Karpas-422 (cell line): ENCODE measurements around the gene TBCEL. TPM values are rescaled to one million over a fixed set of nuclear protein-coding genes. Genes with fewer than 3 reads are reported as not detected.
A peak's percentile ranks its signal among the peaks of the same experiment; 100 is the strongest.

Source experiments
- DNase-seq: peaks from one replicate; pipeline ENCODE4 v3.0.0-alpha.2; 2015
- H2AFZ ChIP-seq: fragments of 200-600 bp; sonication (generic); 2 replicates; pipeline ENCODE4 v1.6.1; 2014; ENCODE audit warnings: antibody characterized with exemption, low read length, mixed read lengths
- H3K27ac ChIP-seq: fragments of 200-600 bp; sonication (generic); 2 replicates; pipeline ENCODE4 v1.5.1; 2014; ENCODE audit warnings: mild to moderate bottlenecking, low read length, moderate library complexity
- H3K27me3 ChIP-seq: fragments of 200-600 bp; sonication (generic); 2 replicates; pipeline ENCODE4 v1.6.1; 2014; ENCODE audit warnings: low read length, mixed read lengths
- H3K36me3 ChIP-seq: fragments of 200-600 bp; sonication (generic); 2 replicates; pipeline ENCODE4 v1.6.1; 2014; ENCODE audit warnings: low read length, mixed read lengths; ENCODE audit not compliant: insufficient read depth
- H3K4me1 ChIP-seq: fragments of 200-600 bp; sonication (generic); 2 replicates; pipeline ENCODE4 v1.6.1; 2014; ENCODE audit warnings: mild to moderate bottlenecking, low read length, mixed read lengths
- H3K4me2 ChIP-seq: fragments of 200-600 bp; sonication (generic); 2 replicates; pipeline ENCODE4 v1.6.1; 2014; ENCODE audit warnings: low read length, low read depth, mild to moderate bottlenecking; ENCODE audit not compliant: poor library complexity, severe bottlenecking
- H3K4me3 ChIP-seq: fragments of 200-600 bp; sonication (generic); 2 replicates; pipeline ENCODE4 v1.5.1; 2014; ENCODE audit warnings: mild to moderate bottlenecking, antibody characterized with exemption, low read length, mixed read lengths
- H3K79me2 ChIP-seq: fragments of 200-600 bp; sonication (generic); 2 replicates; pipeline ENCODE4 v1.6.1; 2014; ENCODE audit warnings: mild to moderate bottlenecking, low read length, mixed read lengths
- H3K9ac ChIP-seq: fragments of 200-600 bp; sonication (generic); 2 replicates; pipeline ENCODE4 v1.6.0; 2014; ENCODE audit warnings: low read length
- H3K9me2 ChIP-seq: fragments of 200-600 bp; sonication (generic), shearing (Covaris generic); replicated peaks from 2 replicates; pipeline ENCODE4 v1.6.0; 2014; ENCODE audit warnings: mild to moderate bottlenecking, low read length, moderate library complexity; ENCODE audit not compliant: insufficient read depth
- H3K9me3 ChIP-seq: fragments of 300-700, 200-600 bp; sonication (generic); 2 replicates; pipeline ENCODE4 v1.6.1; 2014; ENCODE audit warnings: low read length, mixed read lengths
- H4K20me1 ChIP-seq: fragments of 200-600 bp; sonication (generic); 2 replicates; pipeline ENCODE4 v1.6.1; 2014; ENCODE audit warnings: mild to moderate bottlenecking, antibody characterized with exemption, low read length, low read depth; ENCODE audit not compliant: insufficient read depth
- total RNA-seq: library from RNA; depleted of rRNA; stranded (reverse); fragments of >200 nt; shearing (Covaris generic); gene quantifications from 2 replicates; pipeline ENCODE4 v1.2.3, GENCODE V29; 2014; ENCODE audit warnings: low replicate concordance; rRNA removed

Gene TBCEL
- 3.3 and 7.0 TPM in 2 replicates for total RNA-seq

- peak within 1 kb of the TSS; percentile 80 for H3K4me3 ChIP-seq
- peak within 1 kb of the TSS; percentile 84 for H3K4me2 ChIP-seq
- H3K9ac ChIP-seq, result peak within 1 kb of the TSS; percentile 75
- no peaks in the 10 kb centered on the region for H3K36me3 ChIP-seq
- no peaks in the 10 kb centered on the region; the same call in 1 of the 2 replicates for H4K20me1 ChIP-seq
- peak; percentile 88 for DNase-seq
- H3K9me2 ChIP-seq, result no peaks in the 10 kb centered on the region
- no peak within 1 kb of the TSS for H3K27ac ChIP-seq
- 0 out of 2 replicates have a peak within 1 kb of the TSS, but pooled peaks have one; percentile 56 for H2AFZ ChIP-seq
- peaks cover 13% of the 10 kb centered on the region for H3K79me2 ChIP-seq
- H3K9me3 ChIP-seq, result no peaks in the 10 kb centered on the region
- H3K4me1 ChIP-seq, result peaks cover 13% of the 10 kb centered on the region
- no peaks in the 10 kb centered on the region for H3K27me3 ChIP-seq
These were observed at the start of gene TBCEL for GRCh38 chr11:121023848-121024751. TBCEL (plus strand) TSS chr11:121024102; CDS start chr11:121045691, 21,589 bp downstream.

- DNase-seq, result no peak
- Histone ChIP-seq H4K20me1 (no peaks in the 10 kb centered on the region), H3K4me3 (no peak overlapping the region), H3K4me2 (no peak overlapping the region), H2AFZ (no peak overlapping the region), H3K9ac (no peak overlapping the region), H3K9me2 (no peaks in the 10 kb centered on the region), H3K9me3 (no peaks in the 10 kb centered on the region), H3K27ac (no peak overlapping the region), H3K79me2 (no peaks in the 10 kb centered on the region), H3K36me3 (no peaks in the 10 kb centered on the region), H3K27me3 (no peaks in the 10 kb centered on the region), H3K4me1 (no peaks in the 10 kb centered on the region)
These were observed 49.4 kb upstream of the TBCEL start for GRCh38 chr11:120974466-120974865.

DNA sequence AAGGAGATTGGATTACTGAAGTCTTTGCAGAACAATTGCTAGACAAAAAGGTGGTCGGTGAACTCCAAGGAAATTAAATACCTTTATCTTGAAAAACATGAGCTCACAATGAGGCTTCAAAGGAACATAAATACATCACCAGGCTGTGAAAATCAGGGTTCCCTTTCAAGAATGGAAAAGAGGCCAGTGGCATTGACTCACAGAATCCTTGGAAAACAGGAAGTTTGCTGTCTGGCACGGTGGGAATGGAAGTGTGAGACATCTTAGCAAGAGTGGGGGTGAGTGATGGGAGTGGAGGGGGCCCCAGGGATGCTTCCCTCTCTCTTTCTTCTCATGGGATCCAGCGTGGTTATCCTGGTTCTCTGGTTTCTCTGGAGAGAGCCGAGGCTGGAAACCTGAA, 48.9 kb upstream of the TBCEL start:
- Histone ChIP-seq H3K36me3 (no peaks in the 10 kb centered on the region), H3K4me3 (no peak overlapping the region), H3K9ac (no peak overlapping the region), H3K27ac (no peak overlapping the region), H3K79me2 (no peaks in the 10 kb centered on the region), H3K9me2 (no peaks in the 10 kb centered on the region), H3K4me1 (no peaks in the 10 kb centered on the region), H3K27me3 (no peaks in the 10 kb centered on the region), H2AFZ (no peak overlapping the region), H4K20me1 (no peaks in the 10 kb centered on the region), H3K4me2 (no peak overlapping the region), H3K9me3 (no peaks in the 10 kb centered on the region)
- DNase-seq, result no peak

DNA sequence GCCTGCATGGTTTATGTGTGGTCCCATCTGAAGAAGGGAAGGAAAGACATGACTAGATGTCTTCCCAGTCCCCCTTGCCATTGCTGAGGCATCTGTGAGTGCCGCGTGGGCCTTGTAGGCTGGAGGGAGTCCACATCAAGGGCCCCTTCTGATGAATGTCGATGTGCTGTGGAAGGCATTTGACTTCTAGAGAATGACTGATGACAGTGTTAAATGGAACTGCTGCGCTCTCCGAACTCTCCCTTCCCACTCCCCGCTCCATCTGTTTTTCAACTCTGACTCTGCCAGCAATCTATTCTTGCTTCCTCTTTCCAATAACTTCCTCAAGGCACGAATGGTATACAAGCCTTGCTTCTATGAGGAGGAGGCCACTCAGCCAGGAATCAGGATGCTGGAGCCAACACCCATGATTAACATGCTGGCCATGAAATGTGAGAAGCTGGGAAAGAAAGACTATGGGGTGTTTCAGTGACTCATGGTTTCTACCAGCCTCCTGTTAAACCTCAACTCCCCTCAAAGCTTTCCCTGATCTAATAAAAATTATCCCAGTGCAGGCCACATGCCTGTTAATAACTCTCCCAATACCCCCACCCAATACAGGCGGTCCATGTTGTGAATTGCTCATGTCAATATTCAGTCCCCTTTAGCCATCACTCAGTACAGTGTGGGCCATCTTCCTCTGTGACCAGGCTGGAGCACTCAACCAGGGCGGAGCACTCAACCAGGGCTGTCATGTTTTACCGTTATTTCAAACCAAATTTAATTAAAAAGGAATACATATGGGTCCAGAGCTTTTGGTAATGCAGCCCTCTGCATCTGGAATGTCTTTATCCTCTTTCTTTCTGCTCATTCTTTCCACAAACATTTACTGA, 46.4 kb upstream of the TBCEL start:
- H3K27me3 ChIP-seq, result no peaks in the 10 kb centered on the region
- H3K27ac ChIP-seq, result no peak overlapping the region
- H2AFZ ChIP-seq, result no peak overlapping the region
- DNase-seq, result no peak
- H3K4me2 ChIP-seq, result no peak overlapping the region
- H3K4me1 ChIP-seq, result no peaks in the 10 kb centered on the region
- H3K36me3 ChIP-seq, result no peaks in the 10 kb centered on the region
- H4K20me1 ChIP-seq, result no peaks in the 10 kb centered on the region
- no peak overlapping the region for H3K4me3 ChIP-seq
- no peaks in the 10 kb centered on the region for H3K79me2 ChIP-seq
- no peak overlapping the region for H3K9ac ChIP-seq
- no peaks in the 10 kb centered on the region for H3K9me2 ChIP-seq
- no peaks in the 10 kb centered on the region for H3K9me3 ChIP-seq

- no peaks in the 10 kb centered on the region for H3K9me2 ChIP-seq
- no peak overlapping the region for H3K4me3 ChIP-seq
- H2AFZ ChIP-seq, result no peak overlapping the region
- no peaks in the 10 kb centered on the region for H3K4me1 ChIP-seq
- no peaks in the 10 kb centered on the region for H3K9me3 ChIP-seq
- H3K9ac ChIP-seq, result no peak overlapping the region
- H3K4me2 ChIP-seq, result no peak overlapping the region
- no peaks in the 10 kb centered on the region for H3K27me3 ChIP-seq
- no peaks in the 10 kb centered on the region for H3K36me3 ChIP-seq
- no peak for DNase-seq
- no peak overlapping the region for H3K27ac ChIP-seq
- H3K79me2 ChIP-seq, result no peaks in the 10 kb centered on the region
- H4K20me1 ChIP-seq, result no peaks in the 10 kb centered on the region
These were observed 45.2 kb upstream of the TBCEL start for GRCh38 chr11:120978701-120979100.

- no peak overlapping the region for H3K4me3 ChIP-seq
- H2AFZ ChIP-seq, result no peak overlapping the region
- no peaks in the 10 kb centered on the region for H3K27me3 ChIP-seq
- no peaks in the 10 kb centered on the region for H3K4me1 ChIP-seq
- no peak overlapping the region for H3K9ac ChIP-seq
- no peaks in the 10 kb centered on the region for H4K20me1 ChIP-seq
- no peak for DNase-seq
- H3K36me3 ChIP-seq, result no peaks in the 10 kb centered on the region
- H3K79me2 ChIP-seq, result no peaks in the 10 kb centered on the region
- H3K4me2 ChIP-seq, result no peak overlapping the region
- no peak overlapping the region for H3K27ac ChIP-seq
- H3K9me2 ChIP-seq, result no peaks in the 10 kb centered on the region
- H3K9me3 ChIP-seq, result no peaks in the 10 kb centered on the region
These were observed 38.0 kb upstream of the TBCEL start for GRCh38 chr11:120985718-120986569.

- no peak for DNase-seq
- H3K4me1 ChIP-seq, result no peaks in the 10 kb centered on the region
- H3K36me3 ChIP-seq, result no peaks in the 10 kb centered on the region
- no peaks in the 10 kb centered on the region for H3K27me3 ChIP-seq
- H3K9me2 ChIP-seq, result no peaks in the 10 kb centered on the region
- H3K9me3 ChIP-seq, result no peaks in the 10 kb centered on the region
- H3K9ac ChIP-seq, result no peak overlapping the region
- no peak overlapping the region for H3K4me2 ChIP-seq
- H3K27ac ChIP-seq, result no peak overlapping the region
- no peaks in the 10 kb centered on the region for H3K79me2 ChIP-seq
- H2AFZ ChIP-seq, result no peak overlapping the region
- no peaks in the 10 kb centered on the region for H4K20me1 ChIP-seq
- H3K4me3 ChIP-seq, result no peak overlapping the region
These were observed 35.3 kb upstream of the TBCEL start for GRCh38 chr11:120988603-120989002.
